Measurements from ENCODE around the gene HSP90AB1.

HSP90AB1 gene

GRCh38 chr6:44292661-44293365, 45.9 kb downstream of the HSP90AB1 start:
- no peak for DNase-seq

- DNase-seq, result no peak
Measured at GRCh38 chr6:44294832-44295791, 48.2 kb downstream of the HSP90AB1 start.

- DNase-seq, result no peak
Measured at GRCh38 chr6:44297063-44298038, 50.5 kb downstream of the HSP90AB1 start.

GRCh38 chr6:44298055-44298803, 51.3 kb downstream of the HSP90AB1 start:
- no peak for DNase-seq

GRCh38 chr6:44298864-44299263, 52.0 kb downstream of the HSP90AB1 start:
- DNase-seq, result no peak

GRCh38 chr6:44300292-44300823, 53.5 kb downstream of the HSP90AB1 start:
- DNase-seq, result no peak

GRCh38 chr6:44301106-44301505, 54.2 kb downstream of the HSP90AB1 start:
- DNase-seq, result no peak

- no peak for DNase-seq
Measured at GRCh38 chr6:44301782-44302564, 55.1 kb downstream of the HSP90AB1 start.

GRCh38 chr6:44302856-44303255, 56.0 kb downstream of the HSP90AB1 start:
- no peak for DNase-seq
